ENCODE measurements around the gene PTX4.
"Not testable (repeated sequence)": the region's sequence is repeated elsewhere in the genome, so short reads cannot be mapped to it uniquely, and the experiment has no call there.

The PTX4 gene

DNA sequence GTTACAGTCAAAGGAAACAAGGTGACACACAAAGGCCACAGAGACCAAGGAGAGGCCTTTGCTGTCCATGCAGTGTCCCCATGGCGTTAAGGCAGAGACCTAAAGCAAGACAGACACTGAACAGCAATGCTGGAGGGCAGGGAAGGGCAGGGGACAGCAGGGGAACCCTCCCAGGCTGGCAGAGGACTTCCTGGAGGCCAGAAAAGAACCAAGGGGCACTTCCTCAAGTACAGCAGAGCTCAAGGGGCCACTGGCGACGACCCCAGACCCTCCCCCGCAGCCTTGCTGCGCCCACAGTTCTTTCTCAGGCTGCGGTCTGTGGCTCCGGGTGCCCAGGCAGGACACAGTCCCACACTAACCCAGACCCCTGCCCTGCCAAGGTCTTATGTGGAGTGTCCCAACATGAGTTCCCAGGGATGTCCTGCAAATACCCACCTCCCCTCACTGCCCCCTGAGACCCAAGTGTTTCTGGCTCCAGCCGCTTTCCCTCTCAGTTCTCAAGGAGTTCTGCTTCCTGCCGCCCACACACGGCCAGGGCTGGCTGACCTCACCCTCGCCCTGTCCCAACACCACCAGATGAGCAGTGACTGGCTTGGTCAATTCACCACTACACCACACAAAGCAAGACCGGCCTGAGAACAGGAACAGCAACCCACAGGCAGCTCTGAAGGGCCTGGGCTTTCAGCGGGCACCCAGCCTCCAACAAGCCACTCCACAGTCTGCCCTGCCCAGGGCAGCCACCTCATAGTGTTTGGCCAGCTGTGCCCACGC, 18.1 kb downstream of the PTX4 start:
- no peak overlapping the region for H3K27ac ChIP-seq (ENCODE audit: low read length)
- no peak overlapping the region for H3K4me3 ChIP-seq (ENCODE audit: low read length)
- H3K27me3 ChIP-seq (ENCODE audit: insufficient read depth, low read length), result peaks cover 4% of the 10 kb centered on the region; the same call in 1 of the 2 replicates
- no peaks in the 10 kb centered on the region for H3K36me3 ChIP-seq (ENCODE audit: insufficient read depth, low read depth, low read length)
- H3K9ac ChIP-seq (ENCODE audit: low read depth, low read length), result no peak overlapping the region
- no peaks in the 10 kb centered on the region for H3K9me3 ChIP-seq (ENCODE audit: insufficient read depth, low read depth, low read length)
- peaks cover 4% of the 10 kb centered on the region; the same call in 1 of the 2 replicates for H3K4me1 ChIP-seq (ENCODE audit: insufficient read depth, low read length)

DNA sequence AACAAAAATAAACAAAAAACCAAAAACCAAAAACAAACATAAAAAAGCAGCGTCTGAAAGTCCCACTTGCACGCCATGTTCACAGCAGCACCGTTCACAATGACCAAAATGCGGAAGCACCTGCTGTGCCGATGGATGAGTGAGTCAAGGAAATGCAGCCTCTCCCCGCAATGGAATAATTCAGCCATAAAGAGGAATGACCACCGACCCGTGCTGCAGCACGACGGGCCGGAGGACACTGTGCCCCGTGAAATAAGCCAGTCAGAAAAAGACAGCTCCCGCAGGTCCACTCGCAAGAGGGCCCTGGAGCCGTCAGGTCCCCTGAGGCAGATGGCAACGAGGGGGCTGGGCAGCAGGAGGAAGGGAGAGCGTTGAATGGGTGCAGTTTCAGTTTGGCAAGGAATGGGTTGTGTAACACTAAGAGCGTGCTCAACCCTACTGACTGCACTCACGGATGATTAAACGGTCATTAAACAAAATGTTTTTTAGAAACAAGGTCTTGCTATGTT, 19.0 kb downstream of the PTX4 start:
- peaks cover 4% of the 10 kb centered on the region; the same call in 1 of the 2 replicates for H3K4me1 ChIP-seq (ENCODE audit: insufficient read depth, low read length)
- no peaks in the 10 kb centered on the region for H3K9me3 ChIP-seq (ENCODE audit: insufficient read depth, low read depth, low read length)
- H3K36me3 ChIP-seq (ENCODE audit: insufficient read depth, low read depth, low read length), result no peaks in the 10 kb centered on the region
- H3K27me3 ChIP-seq (ENCODE audit: insufficient read depth, low read length), result no peaks in the 10 kb centered on the region; the same call in 1 of the 2 replicates
- H3K4me3 ChIP-seq (ENCODE audit: low read length), result no peak overlapping the region
- H3K27ac ChIP-seq (ENCODE audit: low read length), result no peak overlapping the region
- H3K9ac ChIP-seq (ENCODE audit: low read depth, low read length), result no peak overlapping the region

DNA sequence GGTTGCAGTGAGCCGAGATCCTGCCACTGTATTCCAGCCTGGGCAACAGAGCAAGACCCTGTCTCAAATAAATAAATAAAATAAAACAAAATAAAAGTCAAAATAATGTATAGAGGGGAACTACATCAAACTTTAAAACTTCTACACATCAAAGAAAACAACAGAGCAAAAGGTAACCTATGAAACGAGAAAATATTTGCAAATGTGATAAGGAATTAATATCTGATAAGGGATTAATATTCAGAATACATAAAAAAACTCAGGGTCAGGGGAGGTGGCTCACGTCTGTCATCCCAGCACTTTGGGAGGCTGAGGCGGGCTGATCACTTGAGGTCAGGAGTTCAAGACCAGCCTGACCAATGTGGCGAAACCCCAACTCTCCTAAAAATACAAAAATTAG, 19.6 kb downstream of the PTX4 start:
- H3K36me3 ChIP-seq (ENCODE audit: insufficient read depth, low read depth, low read length); H3K4me1 ChIP-seq (ENCODE audit: insufficient read depth, low read length); H3K9me3 ChIP-seq (ENCODE audit: insufficient read depth, low read depth, low read length); H3K27ac ChIP-seq (ENCODE audit: low read length); H3K27me3 ChIP-seq (ENCODE audit: insufficient read depth, low read length); H3K4me3 ChIP-seq (ENCODE audit: low read length); H3K9ac ChIP-seq (ENCODE audit: low read depth, low read length): not testable (repeated sequence)

DNA sequence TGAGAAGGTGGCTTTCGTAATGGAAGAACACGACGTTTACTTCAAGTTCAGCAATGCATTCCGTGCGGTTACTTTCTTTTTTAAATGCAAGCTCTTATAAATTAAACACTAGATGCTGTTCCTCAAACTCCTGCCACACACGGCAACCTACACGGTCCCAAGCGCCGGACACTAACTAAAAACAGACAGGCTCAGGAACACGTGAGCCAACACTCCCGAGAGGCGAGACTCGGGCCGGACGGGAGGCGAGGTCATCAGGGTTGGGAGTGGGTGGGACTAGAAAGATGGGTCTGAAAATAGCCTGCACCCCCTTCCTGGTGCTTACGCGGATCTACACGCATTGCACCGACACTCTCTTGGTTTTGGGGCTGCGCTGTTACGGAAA, 20.3 kb downstream of the PTX4 start:
- Histone ChIP-seq H3K27ac (ENCODE audit: low read length) (no peak overlapping the region), H3K4me1 (ENCODE audit: insufficient read depth, low read length) (no peaks in the 10 kb centered on the region), H3K4me3 (ENCODE audit: low read length) (no peak overlapping the region), H3K9ac (ENCODE audit: low read depth, low read length) (no peak overlapping the region), H3K9me3 (ENCODE audit: insufficient read depth, low read depth, low read length) (no peaks in the 10 kb centered on the region), H3K36me3 (ENCODE audit: insufficient read depth, low read depth, low read length) (no peaks in the 10 kb centered on the region), H3K27me3 (ENCODE audit: insufficient read depth, low read length) (no peaks in the 10 kb centered on the region)

DNA sequence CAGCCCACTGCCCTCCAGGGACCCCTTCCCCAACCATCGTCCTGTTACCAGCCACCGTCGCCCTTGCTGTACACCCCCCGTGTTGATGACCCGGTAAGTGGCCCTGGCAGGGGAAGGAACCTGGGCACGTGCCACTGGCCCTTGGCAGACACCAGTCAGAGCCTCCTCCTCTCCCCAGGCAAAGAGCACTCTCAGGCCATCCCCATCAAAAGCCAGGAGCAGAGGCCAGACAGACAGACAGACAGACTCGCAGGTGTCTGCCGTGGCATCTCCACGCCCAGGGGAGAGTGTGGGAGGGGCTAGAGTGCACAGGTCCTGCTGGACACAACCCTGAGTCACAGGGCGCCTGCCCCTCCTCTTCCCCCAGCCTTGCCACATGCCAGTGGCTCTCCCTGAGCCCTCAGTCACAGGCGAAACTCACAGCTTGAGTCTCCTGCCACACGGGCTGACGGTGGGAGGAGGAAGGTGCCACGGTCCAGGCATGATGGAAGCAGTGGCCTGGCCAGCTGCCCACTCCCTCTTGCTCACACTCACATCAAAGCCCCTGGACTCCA, 21.7 kb downstream of the PTX4 start:
- Histone ChIP-seq H3K4me3 (ENCODE audit: low read length) (no peak overlapping the region), H3K4me1 (ENCODE audit: insufficient read depth, low read length) (no peaks in the 10 kb centered on the region), H3K9me3 (ENCODE audit: insufficient read depth, low read depth, low read length) (no peaks in the 10 kb centered on the region), H3K9ac (ENCODE audit: low read depth, low read length) (no peak overlapping the region), H3K27ac (ENCODE audit: low read length) (no peak overlapping the region), H3K36me3 (ENCODE audit: insufficient read depth, low read depth, low read length) (no peaks in the 10 kb centered on the region), H3K27me3 (ENCODE audit: insufficient read depth, low read length) (no peaks in the 10 kb centered on the region)

DNA sequence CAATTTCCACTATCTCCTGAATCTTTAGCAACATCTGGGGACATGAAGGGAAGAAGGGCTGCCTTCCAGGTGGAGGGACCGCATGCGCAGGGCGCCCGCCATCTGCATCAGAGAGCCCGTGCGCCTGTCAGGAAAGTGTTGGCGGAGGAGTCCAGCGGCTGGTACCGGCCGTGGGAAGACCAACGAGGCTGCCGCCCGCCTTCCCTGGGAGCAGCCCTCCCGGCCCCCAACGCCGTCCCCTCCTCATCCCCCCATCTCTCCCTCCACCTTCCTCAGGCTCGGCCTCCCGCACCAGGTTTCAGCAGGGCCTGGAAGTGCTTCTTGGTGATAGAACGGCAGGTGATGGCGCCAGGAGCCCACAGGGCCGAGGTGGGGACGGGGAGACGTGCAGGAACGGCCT, 22.7 kb downstream of the PTX4 start:
- Histone ChIP-seq H3K4me1 (ENCODE audit: insufficient read depth, low read length) (no peaks in the 10 kb centered on the region), H3K27me3 (ENCODE audit: insufficient read depth, low read length) (no peaks in the 10 kb centered on the region), H3K9me3 (ENCODE audit: insufficient read depth, low read depth, low read length) (no peaks in the 10 kb centered on the region), H3K4me3 (ENCODE audit: low read length) (no peak overlapping the region), H3K27ac (ENCODE audit: low read length) (no peak overlapping the region), H3K36me3 (ENCODE audit: insufficient read depth, low read depth, low read length) (peaks cover 2% of the 10 kb centered on the region; the same call in 1 of the 2 replicates), H3K9ac (ENCODE audit: low read depth, low read length) (no peak overlapping the region)

DNA sequence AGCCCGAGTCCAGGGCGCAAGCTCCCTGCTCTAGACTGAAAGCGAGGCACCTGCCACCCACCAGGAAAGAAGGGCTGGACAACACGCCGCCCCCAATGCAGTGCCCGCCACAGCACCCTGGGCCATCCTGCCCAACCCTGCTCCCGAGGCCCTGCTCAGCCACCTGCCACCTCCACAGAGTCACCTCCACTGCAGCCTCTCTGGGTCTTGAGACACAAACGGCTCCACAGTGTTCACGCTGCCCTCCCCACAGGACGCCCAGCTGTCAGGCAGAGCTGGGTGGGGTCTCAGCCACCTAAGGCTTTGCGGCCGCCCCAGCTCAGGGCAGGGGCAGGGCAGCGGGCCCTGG, 23.2 kb downstream of the PTX4 start:
- H3K27me3 ChIP-seq (ENCODE audit: insufficient read depth, low read length), result no peaks in the 10 kb centered on the region
- H3K36me3 ChIP-seq (ENCODE audit: insufficient read depth, low read depth, low read length), result peaks cover 7% of the 10 kb centered on the region; the same call in 1 of the 2 replicates
- no peaks in the 10 kb centered on the region for H3K4me1 ChIP-seq (ENCODE audit: insufficient read depth, low read length)
- H3K9me3 ChIP-seq (ENCODE audit: insufficient read depth, low read depth, low read length), result no peaks in the 10 kb centered on the region
- H3K4me3 ChIP-seq (ENCODE audit: low read length), result no peak overlapping the region
- H3K9ac ChIP-seq (ENCODE audit: low read depth, low read length), result no peak overlapping the region
- H3K27ac ChIP-seq (ENCODE audit: low read length), result no peak overlapping the region

DNA sequence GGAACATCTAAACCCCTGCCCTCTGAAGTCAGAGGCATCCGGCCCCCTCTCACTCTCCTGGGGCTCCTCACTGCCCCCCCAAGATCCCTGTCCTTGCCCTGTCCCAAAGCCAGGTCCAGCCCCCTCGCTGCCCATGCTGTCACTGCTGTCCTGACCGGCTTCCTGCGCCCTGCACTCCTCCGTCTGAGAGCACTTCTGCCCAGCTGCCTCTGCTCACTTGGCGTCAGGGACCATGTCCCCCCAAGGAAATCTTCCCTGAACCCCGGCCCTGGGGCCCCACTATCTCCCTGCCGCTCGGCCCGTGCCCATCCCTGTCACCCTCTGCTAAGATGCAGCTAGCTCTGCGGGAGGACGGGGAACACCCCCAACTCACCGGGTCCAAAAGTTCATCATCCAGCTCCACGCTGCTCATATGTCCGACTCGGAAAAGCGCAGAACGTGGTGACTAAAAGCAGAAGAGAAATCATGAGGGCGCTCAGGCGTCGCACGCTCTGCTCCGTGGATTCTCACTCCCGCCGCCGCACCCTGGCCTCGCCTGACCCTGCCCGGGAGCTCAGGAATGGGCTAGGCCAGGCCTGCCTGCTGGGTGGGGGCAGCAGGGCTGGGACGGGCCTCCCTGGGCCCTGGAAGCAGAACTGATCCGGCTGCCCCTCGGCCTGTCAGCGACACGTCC, 23.7 kb downstream of the PTX4 start:
- Histone ChIP-seq H3K27ac (ENCODE audit: low read length) (no peak overlapping the region), H3K27me3 (ENCODE audit: insufficient read depth, low read length) (no peaks in the 10 kb centered on the region), H3K4me1 (ENCODE audit: insufficient read depth, low read length) (no peaks in the 10 kb centered on the region), H3K36me3 (ENCODE audit: insufficient read depth, low read depth, low read length) (peaks cover 7% of the 10 kb centered on the region; the same call in 1 of the 2 replicates), H3K4me3 (ENCODE audit: low read length) (no peak overlapping the region), H3K9ac (ENCODE audit: low read depth, low read length) (no peak overlapping the region), H3K9me3 (ENCODE audit: insufficient read depth, low read depth, low read length) (no peaks in the 10 kb centered on the region)

DNA sequence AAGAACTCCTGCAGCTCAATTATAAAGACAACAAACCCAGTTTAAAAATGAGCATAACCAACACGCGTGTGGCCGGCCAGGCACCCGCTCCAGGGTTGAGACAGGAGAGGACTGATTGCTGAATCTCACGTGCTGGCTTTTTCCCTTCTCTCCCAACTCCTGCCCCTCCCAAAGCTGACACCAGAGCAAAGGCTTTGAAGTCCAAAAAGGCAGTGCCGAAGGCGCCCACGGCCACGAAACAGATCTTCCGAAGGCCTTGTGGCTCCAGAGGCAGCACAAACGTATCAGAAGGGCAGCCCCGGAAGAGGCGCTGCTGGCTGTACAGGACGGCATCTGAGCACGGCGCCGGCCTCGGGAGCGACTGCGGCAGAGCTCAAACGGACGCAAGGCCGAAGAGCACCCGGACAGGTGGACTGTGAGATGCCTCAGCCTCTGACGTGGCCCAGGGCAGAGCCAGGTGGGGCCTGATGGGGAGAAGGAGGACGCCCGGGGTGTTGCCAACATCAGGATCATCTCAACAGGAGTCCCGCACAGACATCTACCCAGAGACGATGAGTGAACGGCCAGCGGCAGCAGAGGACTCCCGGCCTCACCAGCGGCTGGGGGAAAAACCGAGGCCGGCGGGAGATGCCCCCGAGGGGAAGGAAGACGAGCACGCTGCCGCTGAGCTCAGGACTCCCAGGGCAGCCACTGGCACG, 24.4 kb downstream of the PTX4 start:
- Histone ChIP-seq H3K9ac (ENCODE audit: low read depth, low read length) (no peak overlapping the region), H3K4me3 (ENCODE audit: low read length) (no peak overlapping the region), H3K36me3 (ENCODE audit: insufficient read depth, low read depth, low read length) (peaks cover 7% of the 10 kb centered on the region; the same call in 1 of the 2 replicates), H3K4me1 (ENCODE audit: insufficient read depth, low read length) (no peaks in the 10 kb centered on the region), H3K27ac (ENCODE audit: low read length) (no peak overlapping the region), H3K27me3 (ENCODE audit: insufficient read depth, low read length) (no peaks in the 10 kb centered on the region), H3K9me3 (ENCODE audit: insufficient read depth, low read depth, low read length) (no peaks in the 10 kb centered on the region)

DNA sequence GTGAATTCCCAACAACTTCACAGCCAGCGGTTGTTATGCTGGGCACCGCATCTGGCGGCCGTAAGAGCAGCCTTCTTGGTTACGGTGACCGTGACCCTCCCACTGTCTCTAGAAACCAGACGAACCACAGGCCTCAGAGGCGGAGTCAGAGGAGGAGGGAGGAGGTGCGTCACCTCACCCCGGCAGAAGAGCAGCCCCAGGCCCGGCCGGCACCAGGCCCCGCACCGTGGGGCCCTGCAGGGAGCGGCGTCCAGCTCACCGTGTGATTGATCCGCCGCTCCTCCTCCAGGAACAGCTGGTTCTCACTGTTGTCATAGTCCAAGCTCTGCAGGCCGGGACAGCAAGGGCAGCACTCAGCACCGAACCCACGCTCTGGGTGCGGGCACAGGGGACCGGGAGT, 27.6 kb downstream of the PTX4 start:
- Histone ChIP-seq H3K27me3 (ENCODE audit: insufficient read depth, low read length) (no peaks in the 10 kb centered on the region), H3K9me3 (ENCODE audit: insufficient read depth, low read depth, low read length) (no peaks in the 10 kb centered on the region), H3K9ac (ENCODE audit: low read depth, low read length) (no peak overlapping the region), H3K36me3 (ENCODE audit: insufficient read depth, low read depth, low read length) (peaks cover 7% of the 10 kb centered on the region; the same call in 1 of the 2 replicates), H3K4me3 (ENCODE audit: low read length) (no peak overlapping the region), H3K27ac (ENCODE audit: low read length) (no peak overlapping the region), H3K4me1 (ENCODE audit: insufficient read depth, low read length) (no peaks in the 10 kb centered on the region)

DNA sequence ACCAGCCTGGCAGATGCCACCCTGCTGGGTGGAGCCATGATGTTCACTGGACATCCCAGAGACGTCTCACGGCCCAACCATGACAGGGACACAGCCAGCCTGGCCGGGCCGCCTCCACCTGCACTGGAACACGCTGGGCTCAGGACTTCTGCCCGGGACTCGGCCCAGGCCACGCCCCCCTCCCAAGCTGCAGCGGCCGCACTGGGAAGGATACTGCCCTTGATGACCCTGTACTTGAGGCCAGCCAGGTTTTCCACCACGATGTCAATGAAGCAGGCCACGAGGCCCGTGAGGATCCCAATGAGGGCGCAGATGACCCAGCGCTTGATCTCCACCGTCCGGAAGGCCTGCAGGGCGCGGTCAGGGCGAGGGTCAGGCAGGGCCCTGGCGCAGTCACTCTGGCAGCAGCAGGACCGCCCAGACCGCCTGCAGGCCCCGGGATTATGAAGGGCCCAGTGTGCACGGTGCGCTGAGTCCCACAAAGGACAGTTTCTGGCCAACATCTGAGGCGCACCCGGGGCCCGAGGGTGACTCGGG, 28.1 kb downstream of the PTX4 start:
- H3K27ac ChIP-seq (ENCODE audit: low read length), result no peak overlapping the region
- H3K4me3 ChIP-seq (ENCODE audit: low read length), result no peak overlapping the region
- peaks cover 10% of the 10 kb centered on the region; the same call in 1 of the 2 replicates for H3K36me3 ChIP-seq (ENCODE audit: insufficient read depth, low read depth, low read length)

More for the DNA sequence above, 28.1 kb downstream of the PTX4 start:
- no peaks in the 10 kb centered on the region for H3K4me1 ChIP-seq (ENCODE audit: insufficient read depth, low read length)
- H3K9me3 ChIP-seq (ENCODE audit: insufficient read depth, low read depth, low read length), result no peaks in the 10 kb centered on the region
- H3K27me3 ChIP-seq (ENCODE audit: insufficient read depth, low read length), result no peaks in the 10 kb centered on the region
- H3K9ac ChIP-seq (ENCODE audit: low read depth, low read length), result no peak overlapping the region
